ENCODE results near the gene ADORA1.

The ADORA1 gene

DNA sequence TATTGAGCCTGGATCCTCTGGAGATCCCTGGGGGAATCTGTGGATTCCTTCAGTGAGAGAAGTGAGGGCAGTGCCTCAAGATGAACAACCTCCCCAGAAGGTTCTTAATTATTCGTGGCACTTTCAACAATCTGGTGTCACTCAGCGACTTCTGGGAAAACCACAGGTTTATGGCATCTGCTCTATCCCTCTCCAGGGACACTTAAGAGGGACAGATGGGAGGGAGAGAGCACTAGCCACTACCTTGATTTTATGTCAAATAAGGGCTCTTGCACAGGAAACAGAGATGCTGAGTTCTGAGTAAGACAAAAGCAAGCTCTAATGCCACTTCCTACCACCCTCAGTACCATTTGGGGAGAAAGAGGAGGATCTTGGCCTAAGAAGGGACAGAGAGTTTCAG is 80.2 kb downstream of the ADORA1 start:
- TF ChIP-seq, protein P1, sequence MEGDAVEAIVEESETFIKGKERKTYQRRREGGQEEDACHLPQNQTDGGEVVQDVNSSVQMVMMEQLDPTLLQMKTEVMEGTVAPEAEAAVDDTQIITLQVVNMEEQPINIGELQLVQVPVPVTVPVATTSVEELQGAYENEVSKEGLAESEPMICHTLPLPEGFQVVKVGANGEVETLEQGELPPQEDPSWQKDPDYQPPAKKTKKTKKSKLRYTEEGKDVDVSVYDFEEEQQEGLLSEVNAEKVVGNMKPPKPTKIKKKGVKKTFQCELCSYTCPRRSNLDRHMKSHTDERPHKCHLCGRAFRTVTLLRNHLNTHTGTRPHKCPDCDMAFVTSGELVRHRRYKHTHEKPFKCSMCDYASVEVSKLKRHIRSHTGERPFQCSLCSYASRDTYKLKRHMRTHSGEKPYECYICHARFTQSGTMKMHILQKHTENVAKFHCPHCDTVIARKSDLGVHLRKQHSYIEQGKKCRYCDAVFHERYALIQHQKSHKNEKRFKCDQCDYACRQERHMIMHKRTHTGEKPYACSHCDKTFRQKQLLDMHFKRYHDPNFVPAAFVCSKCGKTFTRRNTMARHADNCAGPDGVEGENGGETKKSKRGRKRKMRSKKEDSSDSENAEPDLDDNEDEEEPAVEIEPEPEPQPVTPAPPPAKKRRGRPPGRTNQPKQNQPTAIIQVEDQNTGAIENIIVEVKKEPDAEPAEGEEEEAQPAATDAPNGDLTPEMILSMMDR (conservative IDR thresholded peaks at IDR 0.05; ENCODE audit: low read length) = no peak
- no peak for DNase-seq (ENCODE audit: low read depth)
- no peak overlapping the region for H3K4me3 ChIP-seq (ENCODE audit: low read length)

DNA sequence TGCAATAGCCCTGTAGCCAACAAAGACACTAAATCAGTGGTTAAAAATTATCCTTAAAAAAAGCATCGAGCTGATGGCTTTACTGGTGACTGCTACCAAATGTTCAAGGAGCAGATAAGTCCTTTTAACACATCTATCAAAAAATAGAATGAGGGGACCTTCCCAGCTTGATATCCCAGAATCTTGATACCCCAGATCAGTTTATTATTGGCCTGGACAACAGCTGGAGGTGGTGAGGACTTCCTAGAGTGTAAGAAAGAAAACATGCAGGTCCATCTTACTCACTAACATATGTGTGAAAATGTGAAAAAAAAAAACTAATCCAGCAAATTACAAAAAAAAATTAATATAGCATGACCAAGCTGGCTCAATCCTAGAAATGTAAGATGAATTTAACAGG is 80.7 kb downstream of the ADORA1 start:
- DNase-seq (ENCODE audit: low read depth) = no peak
- no peak overlapping the region for H3K4me3 ChIP-seq (ENCODE audit: low read length)
- TF ChIP-seq, protein P1 (conservative IDR thresholded peaks at IDR 0.05; ENCODE audit: low read length) = no peak

DNA sequence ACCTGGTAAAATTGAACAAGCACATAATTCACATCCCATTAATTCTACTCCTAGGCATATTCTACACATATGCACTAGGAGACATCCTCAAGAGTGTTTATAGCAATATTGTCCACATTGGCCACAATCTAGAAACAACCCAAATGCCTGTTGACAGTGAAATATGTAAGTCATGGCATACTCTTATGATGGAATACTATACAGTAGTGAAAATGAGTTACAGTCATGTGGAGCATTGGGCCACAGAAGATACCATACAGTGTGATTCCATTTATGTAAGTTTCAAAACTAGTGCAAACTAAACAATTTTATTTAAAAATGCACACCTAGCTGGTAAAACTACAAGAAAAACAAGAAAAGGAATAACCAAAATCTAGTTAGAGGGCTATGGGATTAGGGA is 82.8 kb downstream of the ADORA1 start:
- TF ChIP-seq, protein P1 (conservative IDR thresholded peaks at IDR 0.05; ENCODE audit: low read length) = no peak
- no peak overlapping the region for H3K4me3 ChIP-seq (ENCODE audit: low read length)

DNA sequence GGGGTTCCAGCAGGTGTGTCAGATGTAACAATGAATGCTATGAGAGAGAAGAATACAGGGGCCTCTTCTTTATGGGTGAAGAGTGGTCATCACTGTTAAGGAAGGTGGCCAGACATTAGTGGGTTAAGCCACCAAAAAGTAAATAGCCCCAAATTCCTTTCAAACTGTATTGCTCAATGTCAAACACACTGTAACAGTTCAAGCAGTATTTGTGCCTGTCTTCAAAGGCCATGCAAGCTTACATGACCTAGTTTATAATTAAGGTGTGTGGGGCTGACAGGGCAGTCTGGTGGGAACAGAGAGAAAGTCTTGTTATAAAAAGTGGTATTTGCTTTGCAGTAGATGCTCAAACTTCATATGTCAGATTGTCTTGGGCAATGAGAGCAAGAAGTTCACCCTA is 83.5 kb downstream of the ADORA1 start:
- no peak for DNase-seq (ENCODE audit: low read depth)
- no peak overlapping the region for H3K4me3 ChIP-seq (ENCODE audit: low read length)
- TF ChIP-seq, protein P1 (conservative IDR thresholded peaks at IDR 0.05; ENCODE audit: low read length) = no peak

More for the DNA sequence above, 82.8 kb downstream of the ADORA1 start:
- no peak for DNase-seq (ENCODE audit: low read depth)

DNA sequence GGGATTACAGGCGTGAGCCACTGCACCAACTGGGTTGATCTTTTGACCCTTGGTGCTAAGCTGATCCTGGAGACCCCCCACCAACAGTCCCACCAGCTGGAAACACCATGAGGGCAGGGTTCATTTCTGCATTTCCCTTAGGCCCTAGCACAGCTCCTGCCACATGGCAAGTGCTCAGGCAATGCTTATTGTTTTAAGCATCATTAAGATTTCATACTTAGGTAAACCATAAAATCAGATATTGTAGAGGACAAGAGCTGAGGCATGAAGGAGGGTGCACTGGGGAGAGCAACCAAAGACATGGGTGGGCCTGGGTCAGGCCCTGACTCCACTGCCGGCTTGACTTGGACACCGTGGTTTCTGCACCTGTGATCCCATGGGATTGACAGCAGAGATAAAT is 84.3 kb downstream of the ADORA1 start:
- no peak for DNase-seq (ENCODE audit: low read depth)
- TF ChIP-seq, protein P1 (conservative IDR thresholded peaks at IDR 0.05; ENCODE audit: low read length) = no peak
- H3K4me3 ChIP-seq (ENCODE audit: low read length) = no peak overlapping the region

DNA sequence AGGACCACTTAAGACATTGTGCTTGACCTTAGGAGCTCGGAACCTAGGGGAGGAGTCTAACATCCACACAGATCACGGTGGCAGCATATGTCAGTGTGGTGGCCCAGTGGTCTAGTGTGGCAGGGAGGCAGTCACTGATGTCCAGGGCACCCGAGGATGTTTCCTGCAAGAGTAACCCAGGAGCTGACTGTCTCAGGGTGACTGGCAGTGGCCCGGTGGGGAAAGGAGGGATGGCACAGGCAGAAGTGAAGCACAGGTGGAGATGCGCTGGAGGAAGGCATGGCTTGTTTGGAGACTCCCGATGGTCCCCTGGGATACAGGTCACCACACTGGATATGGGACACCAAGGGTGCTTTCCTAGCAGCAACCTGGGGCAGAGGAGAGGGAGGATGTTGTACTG is 85.6 kb downstream of the ADORA1 start:
- TF ChIP-seq, protein P1 (conservative IDR thresholded peaks at IDR 0.05; ENCODE audit: low read length) = no peak
- H3K4me3 ChIP-seq (ENCODE audit: low read length) = no peak overlapping the region
- DNase-seq (ENCODE audit: low read depth) = no peak

DNA sequence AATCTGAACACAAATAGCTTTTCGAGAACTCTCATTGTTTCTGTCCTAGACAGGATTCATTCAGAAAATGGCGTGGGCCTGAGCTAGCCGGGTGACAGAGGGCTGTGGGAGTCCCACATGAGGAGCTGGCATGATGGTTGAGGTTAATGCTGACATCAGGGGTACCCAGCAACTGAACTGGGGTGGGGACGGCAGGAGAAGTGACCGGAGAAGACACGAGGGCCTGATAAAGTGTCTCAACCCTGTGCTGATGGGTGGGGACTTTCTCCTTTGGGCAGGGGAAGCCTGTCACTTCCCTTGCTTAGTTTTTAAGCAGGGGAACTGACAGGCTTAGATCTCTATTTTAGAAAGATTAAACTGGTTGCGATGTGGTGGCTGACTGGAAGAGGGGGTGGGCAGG is 87.3 kb downstream of the ADORA1 start:
- no peak for DNase-seq (ENCODE audit: low read depth)
- TF ChIP-seq, protein P1 (conservative IDR thresholded peaks at IDR 0.05; ENCODE audit: low read length) = no peak
- H3K4me3 ChIP-seq (ENCODE audit: low read length) = no peak overlapping the region
